Tibial nerve (tissue), 4 donors: ENCODE measurements around the gene MEIS2. TPM values are rescaled to one million over a fixed set of nuclear protein-coding genes. Genes with fewer than 3 reads are reported as not detected.

ENCODE experiments used
- DNase-seq, 2 donors: peaks; one replicate each; pipeline ENCODE4 v3.0.0-alpha.2; 2019; ENCODE audit warnings: low spot score in 2 of 2
- H3K27ac ChIP-seq, 4 donors: fragments of 200-600 bp; sonication (generic) in 3 of 4; one replicate each; pipeline ENCODE4 v1.5.1; 2017 to 2019; ENCODE audit warnings: mild to moderate bottlenecking in 1 of 4
- H3K27me3 ChIP-seq, 2 donors: fragments of 200-600 bp; sonication (generic) in 1 of 2; one replicate each; pipeline versions ENCODE4 v1.5.1 to v1.6.0; 2017 to 2019
- H3K36me3 ChIP-seq, 3 donors: fragments of 200-600 bp; sonication (generic); one replicate each; pipeline ENCODE4 v1.5.1; 2018 to 2019
- H3K4me1 ChIP-seq, 4 donors: fragments of 200-600 bp; sonication (generic) in 3 of 4; one replicate each; pipeline ENCODE4 v1.5.1; 2017 to 2019
- H3K4me3 ChIP-seq, 4 donors: fragments of 200-600 bp; sonication (generic) in 3 of 4; one replicate each; pipeline ENCODE4 v1.5.1; 2017 to 2019; ENCODE audit warnings: mild to moderate bottlenecking in 1 of 4, moderate library complexity in 1 of 4
- H3K9me3 ChIP-seq, 4 donors: fragments of 200-600 bp; sonication (generic) in 3 of 4; one replicate each; pipeline ENCODE4 v1.5.1; 2017 to 2019
- CTCF ChIP-seq, 5 experiments: fragments of 200-600 bp in 3 of 5; fragments of 450-650 bp in 2 of 5; sonication (generic) in 3 of 5; IDR thresholded peaks; one replicate each; pipeline ENCODE4 v1.5.1; 2016 to 2019; ENCODE audit warnings: antibody characterized with exemption in 5 of 5, mild to moderate bottlenecking in 3 of 5, moderate library complexity in 2 of 5
- EP300 ChIP-seq, 2 donors: sonication (generic); formaldehyde crosslinking; IDR thresholded peaks; one replicate each; pipeline ENCODE4 v1.6.1; 2017; ENCODE audit warnings: antibody characterized with exemption in 2 of 2, mild to moderate bottlenecking in 1 of 2
- POLR2A ChIP-seq, 2 donors: fragments of 450-650 bp; IDR thresholded peaks; one replicate each; pipeline ENCODE4 v1.6.1; 2017; ENCODE audit warnings: antibody characterized with exemption in 2 of 2, mild to moderate bottlenecking in 2 of 2, moderate library complexity in 2 of 2
- WGBS, 2 donors: methylation state at CpG; one replicate each; pipeline ENCODE4 v1.1.5; 2018; 5-methylcytosine and 5-hydroxymethylcytosine counted together
- total RNA-seq, 4 donors: library from RNA; depleted of rRNA; stranded (reverse); fragments of >200 nt; gene quantifications; one replicate each; pipeline ENCODE4 v1.1.0, GENCODE V29; 2016

Gene MEIS2
- 10 to 100 TPM in 3 of 4 donors, 1 to 10 TPM in 1; 9.4 to 15.7 (median 14.3) TPM for total RNA-seq

- WGBS, 2 donors, result 1% methylated on average over 61 to 63 of the region's 67 CpGs
- Histone ChIP-seq H3K9me3 (no peaks in the 10 kb centered on the region), H3K27ac (peak within 1 kb of the TSS; percentile 75 to 89 (median 82))
These were observed at the start of gene MEIS2 for GRCh38 chr15:37100109-37100965. Gene MEIS2, minus strand, starts transcription at chr15:37100549. Its CDS starts 1,083 bp downstream, at chr15:37099466.

GRCh38 chr15:37149146-37149545 lies 48.8 kb upstream of the MEIS2 start:
- DNase-seq, result no peak
- no peak for TF ChIP-seq CTCF (IDR thresholded peaks at IDR 0.05)
- TF ChIP-seq EP300 (IDR thresholded peaks at IDR 0.05), result no peak
- TF ChIP-seq POLR2A (IDR thresholded peaks at IDR 0.05), result no peak
- H3K36me3 ChIP-seq, result no peaks in the 10 kb centered on the region
- H3K4me1 ChIP-seq, result no peaks in the 10 kb centered on the region
- H3K27ac ChIP-seq, result no peak overlapping the region
- H3K27me3 ChIP-seq, result no peaks in the 10 kb centered on the region
- H3K4me3 ChIP-seq, result no peak overlapping the region
- no peaks in the 10 kb centered on the region for H3K9me3 ChIP-seq

More at GRCh38 chr15:37100109-37100965, at the start of gene MEIS2:
- TF ChIP-seq EP300 (IDR thresholded peaks at IDR 0.05) (peak in 1 of 2 donors; percentile 80), CTCF (IDR thresholded peaks at IDR 0.05) (no peak), POLR2A (IDR thresholded peaks at IDR 0.05) (peak; percentile 10 to 50)
- Histone ChIP-seq H3K36me3 (no peaks in the 10 kb centered on the region), H3K4me3 (peak within 1 kb of the TSS; percentile 44 to 75 (median 59)), H3K27me3 (peaks cover 0 to 96% of the 10 kb centered on the region in 2 donors), H3K4me1 (peaks cover 0 to 64% (median 17%) of the 10 kb centered on the region in 4 donors)
- DNase-seq, result peak; percentile 81 to 91

GRCh38 chr15:37148714-37149113 lies 48.4 kb upstream of the MEIS2 start:
- Histone ChIP-seq H3K27me3 (no peaks in the 10 kb centered on the region), H3K4me3 (no peak overlapping the region), H3K9me3 (no peaks in the 10 kb centered on the region), H3K27ac (no peak overlapping the region), H3K4me1 (no peaks in the 10 kb centered on the region), H3K36me3 (no peaks in the 10 kb centered on the region)
- no peak for TF ChIP-seq POLR2A (IDR thresholded peaks at IDR 0.05)
- TF ChIP-seq EP300 (IDR thresholded peaks at IDR 0.05), result no peak
- TF ChIP-seq CTCF (IDR thresholded peaks at IDR 0.05), result no peak
- 48 to 57% methylated on average over 3 of the region's 3 CpGs for WGBS, 2 donors
- no peak for DNase-seq

GRCh38 chr15:37143351-37143750 lies 43.0 kb upstream of the MEIS2 start:
- H3K4me1 ChIP-seq, result no peaks in the 10 kb centered on the region
- no peaks in the 10 kb centered on the region for H3K36me3 ChIP-seq
- TF ChIP-seq POLR2A (IDR thresholded peaks at IDR 0.05), result no peak
- TF ChIP-seq CTCF (IDR thresholded peaks at IDR 0.05), result no peak
- TF ChIP-seq EP300 (IDR thresholded peaks at IDR 0.05), result no peak
- no peaks in the 10 kb centered on the region for H3K27me3 ChIP-seq
- no peak for DNase-seq
- no peaks in the 10 kb centered on the region for H3K9me3 ChIP-seq
- no peak overlapping the region for H3K4me3 ChIP-seq
- no peak overlapping the region for H3K27ac ChIP-seq

- no peak for DNase-seq
- Histone ChIP-seq H3K4me3 (no peak overlapping the region), H3K27me3 (no peaks in the 10 kb centered on the region)
These were observed 42.0 kb upstream of the MEIS2 start for GRCh38 chr15:37142371-37142770.

More at GRCh38 chr15:37142371-37142770, 42.0 kb upstream of the MEIS2 start:
- Histone ChIP-seq H3K36me3 (no peaks in the 10 kb centered on the region), H3K27ac (no peak overlapping the region), H3K4me1 (no peaks in the 10 kb centered on the region), H3K9me3 (no peaks in the 10 kb centered on the region)
- TF ChIP-seq CTCF (IDR thresholded peaks at IDR 0.05) (no peak), EP300 (IDR thresholded peaks at IDR 0.05) (no peak), POLR2A (IDR thresholded peaks at IDR 0.05) (no peak)
